H54 (cell line): Measurements from ENCODE around the gene IFNLR1.
A peak's percentile ranks its signal among the peaks of the same experiment; 100 is the strongest.

Source experiments
- DNase-seq: peaks from one replicate; pipeline ENCODE4 v3.0.0; 2011; ENCODE audit warnings: low spot score, mixed read lengths; ENCODE audit not compliant: insufficient read length
- FAIRE-seq: peaks from 3 replicates; lab custom pipeline; 2011; peaks lifted over from hg19 to GRCh38; lab: Jason Lieb, UNC
- POLR2A ChIP-seq: IDR thresholded peaks from 2 replicates; pipeline ENCODE4 v1.6.1; 2011; ENCODE audit warnings: low read depth, mild to moderate bottlenecking, low read length

The IFNLR1 gene

DNA sequence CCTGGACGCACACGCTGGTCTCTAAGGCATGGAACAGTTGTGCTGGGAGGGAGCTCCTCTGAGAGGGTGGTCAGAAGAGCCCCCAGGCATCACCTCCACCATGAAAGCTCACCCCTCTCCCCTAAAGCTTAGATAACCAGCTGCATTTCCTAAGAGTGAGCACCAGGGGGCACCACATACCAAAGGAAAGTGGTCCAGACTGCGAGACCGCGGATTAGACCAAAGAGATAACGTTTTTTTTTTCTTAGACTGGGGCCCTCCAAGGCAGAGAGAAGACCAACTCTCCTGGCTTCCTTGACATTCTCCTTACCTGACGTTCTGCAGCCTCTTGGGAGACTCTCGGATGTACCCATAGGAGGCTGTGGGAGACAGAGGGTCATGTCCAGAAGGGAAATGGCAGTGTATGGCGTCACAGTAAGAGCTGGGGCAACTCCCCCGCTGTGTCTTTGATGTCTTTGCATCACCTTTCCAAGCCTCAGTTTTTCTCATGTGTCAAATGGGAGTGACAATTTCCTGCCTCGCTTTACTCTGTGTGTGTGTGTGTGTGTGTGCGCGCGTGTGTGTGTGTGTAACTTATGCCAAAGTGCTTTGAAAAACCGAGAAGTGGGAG, 12.3 kb upstream of the IFNLR1 start:
- TF ChIP-seq POLR2A: no peak
- FAIRE-seq (no peak), DNase-seq (peak; percentile 29)

DNA sequence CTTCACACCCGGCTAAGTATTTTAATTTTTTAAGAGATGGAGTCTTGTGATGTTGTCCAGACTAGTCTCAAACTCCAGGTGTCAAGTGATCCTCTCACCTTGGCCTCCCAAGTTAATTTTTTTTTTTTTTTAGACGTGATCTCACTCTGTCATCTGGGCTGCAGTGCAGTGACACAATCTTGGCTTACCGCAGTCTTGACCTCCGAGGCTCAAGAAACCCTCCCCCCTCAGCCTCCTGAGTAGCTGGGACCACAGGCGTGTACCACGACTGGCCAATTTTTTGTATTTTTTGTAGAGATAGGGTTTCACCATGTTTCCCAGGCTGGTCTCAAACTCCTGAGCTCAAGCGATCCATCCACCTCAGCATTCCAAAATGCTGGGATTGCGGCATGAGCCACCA, 11.7 kb upstream of the IFNLR1 start:
- TF ChIP-seq POLR2A: no peak
- DNase-seq: no peak
- FAIRE-seq: no peak

DNA sequence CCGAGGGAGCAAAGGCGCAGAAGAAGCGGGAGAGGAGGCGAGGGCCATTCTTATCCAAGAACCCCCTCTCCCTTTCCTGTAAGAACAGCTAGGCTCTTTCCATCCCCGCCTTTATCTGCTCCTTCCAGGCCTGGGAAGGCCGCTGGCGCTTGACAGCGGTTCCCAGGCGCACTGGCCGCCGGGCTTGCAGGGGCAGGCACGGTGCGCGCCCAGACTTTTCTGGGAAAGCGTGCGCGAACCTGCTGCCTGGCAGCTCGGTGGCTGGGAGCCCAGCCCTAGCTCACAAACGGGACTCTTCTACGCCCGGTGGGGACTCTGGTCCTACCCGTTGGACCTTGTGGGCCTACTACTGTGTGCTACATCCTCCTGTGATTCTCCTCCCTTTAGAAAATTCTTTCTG, 8.8 kb upstream of the IFNLR1 start:
- DNase-seq (no peak), FAIRE-seq (no peak)
- TF ChIP-seq POLR2A: no peak

DNA sequence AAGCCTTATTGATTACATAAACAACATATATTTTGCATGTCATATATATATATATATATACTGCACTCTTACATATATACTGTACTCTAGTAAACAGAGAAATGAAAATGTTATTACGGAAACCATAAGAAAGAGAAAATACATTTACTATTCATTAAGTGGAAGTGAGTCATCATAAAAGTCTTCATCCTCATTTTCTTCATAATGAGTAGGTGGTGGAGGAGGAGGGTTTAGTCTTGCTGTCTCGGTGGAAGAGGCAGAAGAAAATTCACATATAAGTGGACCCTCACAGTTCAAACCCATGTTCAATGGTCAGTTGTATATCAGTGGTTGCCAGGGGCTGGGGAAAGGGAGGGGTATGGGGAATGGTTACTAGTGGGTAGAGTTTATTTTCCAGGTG, 8.0 kb upstream of the IFNLR1 start:
- TF ChIP-seq POLR2A: no peak
- DNase-seq (no peak), FAIRE-seq (no peak)

DNA sequence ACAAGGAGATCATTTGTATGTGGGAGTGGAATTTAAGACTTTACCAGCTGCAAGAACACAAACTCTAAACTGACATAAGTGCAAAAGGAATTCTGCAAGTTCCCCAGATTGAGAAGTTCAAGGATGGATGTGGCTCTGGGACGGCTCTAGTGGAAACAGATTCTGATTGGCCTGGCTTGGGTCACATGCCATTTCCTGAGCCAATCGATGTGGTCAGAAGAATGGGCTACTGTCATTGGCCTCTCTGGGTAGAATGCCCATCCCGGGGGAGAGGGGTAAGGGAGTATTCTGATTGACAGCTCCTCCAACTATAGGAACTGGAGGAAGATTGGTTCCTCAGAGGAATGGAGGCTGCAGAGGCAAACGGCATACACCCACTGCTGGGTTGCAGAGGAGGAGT, 6.0 kb upstream of the IFNLR1 start:
- DNase-seq (no peak), FAIRE-seq (no peak)
- no peak for TF ChIP-seq POLR2A

DNA sequence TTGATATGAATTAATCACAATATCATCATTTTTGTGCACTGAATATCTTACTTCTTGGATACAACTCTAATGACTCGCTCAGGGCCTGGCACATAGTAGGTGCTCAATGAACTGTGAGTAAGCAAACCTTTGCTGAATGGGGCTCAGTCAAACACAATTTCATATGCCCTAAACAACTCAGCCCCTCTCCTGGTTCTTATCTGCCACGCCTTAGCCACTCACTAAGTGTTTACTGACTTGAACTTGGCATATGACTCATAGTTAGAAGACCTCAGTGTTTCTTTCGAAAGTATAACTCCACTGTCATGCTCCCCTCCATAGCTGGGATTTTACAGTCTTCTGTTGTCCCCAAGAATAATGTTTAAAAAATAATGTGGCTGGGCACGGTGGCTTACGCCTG, 4.8 kb upstream of the IFNLR1 start:
- FAIRE-seq (no peak), DNase-seq (peak; percentile 59)
- no peak for TF ChIP-seq POLR2A

DNA sequence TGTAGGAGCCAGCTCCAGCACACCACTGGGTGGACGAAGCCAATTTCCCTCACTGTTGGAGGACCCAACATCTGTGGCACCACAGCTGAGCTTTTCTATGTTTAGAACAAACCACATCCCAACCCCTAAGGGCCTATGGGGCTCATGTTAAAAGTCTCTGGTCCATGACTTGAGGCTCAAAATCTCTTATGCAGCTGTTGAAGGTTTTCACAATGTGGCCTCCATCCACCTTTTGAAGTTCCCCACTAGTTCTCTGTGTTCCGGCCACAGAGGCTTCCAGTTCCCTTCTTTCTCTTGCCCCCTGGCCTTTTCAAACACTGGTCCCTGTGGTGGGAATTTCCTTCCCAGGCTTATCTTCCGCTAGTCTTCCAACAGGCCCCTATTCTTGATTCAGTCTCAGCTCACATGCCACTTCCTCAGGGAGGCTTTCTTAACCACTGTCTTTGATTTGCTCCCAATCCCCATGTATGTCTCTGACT, 3.9 kb upstream of the IFNLR1 start:
- no peak for TF ChIP-seq POLR2A
- DNase-seq: no peak
- FAIRE-seq: no peak

DNA sequence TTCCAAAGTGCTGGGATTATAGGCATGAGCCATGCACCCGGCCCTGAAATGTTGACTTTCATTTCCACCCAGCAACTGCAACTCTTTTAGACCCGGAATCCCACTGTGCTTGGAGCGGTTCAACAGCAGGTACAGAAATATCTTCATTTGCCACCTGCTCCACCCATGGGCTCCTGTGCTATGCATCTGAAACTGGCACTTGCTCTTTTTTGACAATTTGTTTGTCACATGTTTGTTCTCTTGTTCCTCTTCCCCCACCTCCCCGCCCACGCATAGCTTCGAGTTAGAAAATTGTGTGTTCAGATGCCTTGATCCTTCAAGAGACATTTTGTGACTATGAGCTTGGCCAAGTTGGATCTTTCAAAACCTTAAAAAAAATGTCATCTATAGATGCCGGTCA, 2.4 kb upstream of the IFNLR1 start:
- DNase-seq (no peak), FAIRE-seq (no peak)
- no peak for TF ChIP-seq POLR2A

DNA sequence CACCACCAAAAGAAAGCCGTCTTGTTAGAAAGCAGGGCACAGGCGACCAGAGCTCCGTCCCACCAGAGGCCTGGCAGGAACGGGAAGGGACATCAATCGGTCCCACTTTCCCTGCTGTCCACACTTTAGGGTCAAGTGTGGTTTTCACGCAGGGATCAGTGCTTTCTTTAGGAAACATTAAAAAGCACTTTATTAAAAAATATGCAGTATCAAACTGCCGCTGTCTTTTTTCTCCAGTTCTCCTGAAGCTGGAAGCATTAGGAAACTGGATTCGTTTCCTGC, 437 bp downstream of the IFNLR1 start:
- TF ChIP-seq POLR2A: no peak
- FAIRE-seq (no peak), DNase-seq (no peak)

DNA sequence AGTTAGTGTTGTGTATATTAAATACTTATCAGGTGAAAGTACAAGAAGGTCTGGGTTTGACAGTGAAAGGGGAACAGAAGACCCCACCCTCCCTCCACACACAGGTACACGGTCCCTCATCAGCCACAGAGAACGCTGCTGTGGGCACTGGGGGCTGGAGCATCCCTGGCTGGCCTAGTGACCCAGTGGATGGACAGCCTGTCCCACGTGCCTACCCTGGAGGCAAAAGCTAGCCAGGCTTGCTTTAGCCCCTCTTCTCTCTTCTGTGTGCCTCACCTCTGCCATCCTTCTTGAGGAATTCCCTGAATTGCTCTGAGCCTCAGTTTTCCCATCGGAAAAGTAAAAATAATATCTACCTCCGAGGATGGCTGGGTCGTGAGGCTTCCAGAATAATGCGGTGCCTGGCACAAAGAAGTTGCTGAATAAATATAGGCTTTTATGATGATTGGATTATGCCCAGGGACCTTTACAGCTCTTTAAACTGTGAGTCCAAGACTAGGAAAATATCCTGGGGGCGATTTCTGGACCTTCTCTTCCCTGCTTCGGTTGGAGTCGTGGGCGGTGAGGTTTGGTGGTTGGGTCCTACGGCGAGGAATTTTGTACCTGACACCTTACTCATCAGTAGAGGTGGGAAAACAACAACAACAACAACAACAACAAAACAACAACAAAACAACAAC, 918 bp downstream of the IFNLR1 start:
- DNase-seq: no peak
- TF ChIP-seq POLR2A: no peak
- FAIRE-seq: no peak

DNA sequence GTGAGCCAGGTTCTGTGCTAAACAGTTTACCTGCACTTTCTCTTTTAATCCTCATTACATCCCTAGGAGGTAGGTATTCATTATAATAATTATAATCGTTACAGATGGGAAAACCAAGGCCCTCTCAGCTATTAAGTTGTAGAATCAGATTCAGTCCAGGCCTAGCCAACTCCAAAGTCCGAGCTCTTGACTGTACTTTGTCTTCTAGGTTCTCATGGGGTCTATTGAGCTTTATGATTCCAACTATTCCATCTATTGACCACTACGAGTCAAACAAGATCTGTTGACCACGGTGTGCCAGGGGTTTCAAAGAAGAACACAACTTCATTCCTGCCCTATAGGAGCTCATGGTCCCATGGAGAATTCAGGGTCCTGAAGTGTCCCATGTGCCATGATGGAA, 2.0 kb downstream of the IFNLR1 start:
- DNase-seq: no peak
- no peak for FAIRE-seq
- TF ChIP-seq POLR2A: no peak

DNA sequence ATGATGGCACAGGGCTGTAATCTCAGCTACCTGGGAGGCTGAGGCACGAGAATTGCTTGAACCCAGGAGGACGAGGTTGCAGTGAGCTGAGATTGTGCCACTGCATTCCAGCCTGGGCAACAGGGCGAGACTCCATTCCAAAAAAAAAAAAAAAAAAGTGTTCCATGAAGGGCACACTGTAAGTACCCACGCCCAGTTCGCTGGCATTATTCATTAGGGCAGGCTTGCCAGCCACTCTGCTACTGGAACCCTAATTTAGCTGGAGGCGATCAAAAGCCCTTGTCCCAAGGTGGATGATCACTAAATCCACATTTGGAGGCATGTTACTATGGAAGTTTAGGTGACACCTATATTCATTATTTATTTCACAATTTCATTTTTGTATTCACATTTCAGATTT, 5.0 kb downstream of the IFNLR1 start:
- DNase-seq (no peak), FAIRE-seq (no peak)
- TF ChIP-seq POLR2A: no peak

DNA sequence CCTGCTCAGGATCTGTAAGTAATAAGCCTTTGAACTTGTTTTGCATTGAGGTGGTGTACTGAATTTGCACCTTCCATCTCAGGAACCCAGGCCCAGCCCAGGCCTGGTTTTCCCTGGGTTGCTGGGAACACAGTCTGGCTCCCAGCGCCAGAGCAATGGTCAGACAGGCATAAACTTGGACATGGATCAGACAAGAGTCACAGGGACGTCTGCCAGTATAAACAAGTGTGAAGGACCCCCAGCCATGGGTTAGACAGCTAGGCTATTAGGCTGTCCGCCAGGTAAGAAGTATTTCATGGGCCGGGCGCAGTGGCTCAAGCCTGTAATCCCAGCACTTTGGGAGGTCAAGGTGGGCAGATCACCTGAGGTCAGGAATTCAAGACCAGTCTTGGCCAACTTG, 5.5 kb downstream of the IFNLR1 start:
- TF ChIP-seq POLR2A: no peak
- DNase-seq (no peak), FAIRE-seq (no peak)

DNA sequence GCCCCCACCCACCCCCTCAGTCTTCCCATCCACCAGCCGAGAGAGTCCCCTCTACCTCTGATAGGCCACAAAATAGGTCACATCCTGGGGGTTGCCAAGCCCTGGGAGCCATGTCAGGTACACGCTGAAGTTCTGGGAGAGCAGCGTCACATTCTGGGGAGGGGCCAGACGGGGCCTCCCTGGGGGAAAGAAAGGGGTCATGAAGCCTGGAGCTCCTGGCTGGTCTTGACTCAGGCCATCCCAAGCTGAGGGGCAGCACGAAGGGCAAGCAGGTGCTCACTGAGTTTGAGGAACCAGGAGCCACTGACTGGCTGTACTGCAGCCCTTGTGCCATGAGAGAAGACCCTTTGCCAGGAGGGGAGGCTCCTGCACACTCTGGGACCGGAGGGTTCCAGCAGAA, 6.4 kb downstream of the IFNLR1 start:
- no peak for TF ChIP-seq POLR2A
- no peak for DNase-seq
- FAIRE-seq: no peak

DNA sequence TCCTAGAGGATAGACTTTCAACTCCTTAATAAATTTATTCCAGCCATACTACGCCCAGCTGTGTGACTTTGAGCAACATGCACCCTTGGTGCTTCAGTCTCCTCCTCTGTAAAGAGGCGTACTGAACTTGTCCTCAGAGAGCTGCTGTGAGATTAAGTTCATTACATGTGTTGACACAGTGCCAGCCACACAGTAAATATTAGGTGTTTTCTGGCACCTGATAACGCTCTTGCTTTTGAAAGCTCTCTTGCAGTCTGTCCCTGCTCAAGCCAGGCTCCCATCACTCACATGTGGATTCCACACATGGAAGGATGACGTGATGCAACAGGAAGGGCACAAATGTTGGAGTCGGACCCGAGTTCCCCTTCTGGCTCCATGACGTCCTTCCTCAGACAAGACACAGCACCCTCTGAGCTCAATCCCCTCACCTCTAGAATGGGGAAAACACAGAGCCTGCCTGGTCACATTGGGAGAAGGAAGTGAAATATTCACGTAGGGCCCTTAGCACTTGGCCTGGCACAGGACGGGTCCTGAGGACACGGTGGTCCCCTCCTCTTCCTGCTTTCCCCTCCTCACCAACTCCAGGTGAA, 7.7 kb downstream of the IFNLR1 start:
- no peak for TF ChIP-seq POLR2A
- DNase-seq: no peak
- no peak for FAIRE-seq
